GM18520 (cell line): ENCODE data around the gene RPL27.
"Not testable (repeated sequence)": the region's sequence is repeated elsewhere in the genome, so short reads cannot be mapped to it uniquely, and the experiment has no call there.

Experiments used
- ATAC-seq: cut with Tn5 transposase; IDR thresholded peaks from one replicate; pipeline ENCODE4 v1.9.1; 2021; ENCODE audit not compliant: unreplicated experiment

The RPL27 gene

GRCh38 chr17:42997984-42998938 is at the start of gene RPL27:
TSS of gene RPL27 (plus strand) at chr17:42998419. CDS start at chr17:42998751, 332 bp downstream.
- peak; percentile 96 for ATAC-seq

- ATAC-seq = no peak
Observed at GRCh38 chr17:42950044-42950783, 48.0 kb upstream of the RPL27 start.

DNA sequence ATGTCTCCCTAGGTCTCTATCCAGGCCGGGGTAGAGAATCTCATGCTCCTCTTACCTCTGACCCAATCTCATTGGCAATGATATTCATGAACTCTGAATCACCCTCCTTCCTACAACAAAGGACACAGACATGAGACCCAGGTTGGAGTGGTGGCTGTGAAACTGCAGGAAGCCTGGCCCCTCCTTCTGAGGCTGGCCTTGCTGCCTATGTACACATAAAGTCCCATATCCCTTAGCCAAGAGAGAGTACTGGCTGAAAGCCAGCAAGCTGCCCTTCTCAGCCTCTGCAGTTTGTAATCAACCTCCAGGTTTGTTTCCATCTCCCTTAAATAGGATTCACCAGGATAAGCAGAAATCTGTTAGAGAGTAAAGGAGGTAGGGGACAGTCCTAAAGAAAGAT is 44.5 kb upstream of the RPL27 start:
- no peak for ATAC-seq

- ATAC-seq = peak; percentile 80
Observed at GRCh38 chr17:42964161-42964932, 33.9 kb upstream of the RPL27 start, which contains the start of gene AARSD1. TSS of gene AARSD1 (minus strand) at chr17:42964454. CDS start at chr17:42964440, 14 bp downstream.

GRCh38 chr17:42967925-42968324 is 30.3 kb upstream of the RPL27 start:
- no peak for ATAC-seq

- no peak for ATAC-seq
Observed at GRCh38 chr17:42969001-42969581, 29.1 kb upstream of the RPL27 start.

DNA sequence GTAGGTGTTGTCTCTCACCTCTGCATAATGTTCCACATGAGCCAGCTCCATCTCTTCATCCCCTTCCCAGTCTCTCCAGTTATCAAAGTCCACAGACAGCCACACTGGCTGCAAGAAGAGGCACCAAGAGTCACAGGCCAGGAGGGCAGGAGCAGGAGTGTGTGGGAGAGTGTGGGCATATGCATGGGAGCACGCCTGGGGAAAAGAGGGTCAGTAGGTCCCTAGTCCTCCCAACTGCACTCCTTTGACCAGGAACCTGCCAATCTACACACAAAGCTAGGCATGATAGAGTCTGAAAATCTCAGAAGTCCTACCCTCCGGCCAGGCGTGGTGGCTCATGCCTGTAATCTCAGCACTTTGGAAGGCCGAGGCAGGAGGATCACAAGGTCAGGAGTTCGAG is 26.6 kb upstream of the RPL27 start:
- no peak for ATAC-seq

GRCh38 chr17:42973323-42973722 is 24.9 kb upstream of the RPL27 start:
- not testable (repeated sequence) for ATAC-seq

GRCh38 chr17:42975265-42975664 is 23.0 kb upstream of the RPL27 start:
- ATAC-seq = no peak

DNA sequence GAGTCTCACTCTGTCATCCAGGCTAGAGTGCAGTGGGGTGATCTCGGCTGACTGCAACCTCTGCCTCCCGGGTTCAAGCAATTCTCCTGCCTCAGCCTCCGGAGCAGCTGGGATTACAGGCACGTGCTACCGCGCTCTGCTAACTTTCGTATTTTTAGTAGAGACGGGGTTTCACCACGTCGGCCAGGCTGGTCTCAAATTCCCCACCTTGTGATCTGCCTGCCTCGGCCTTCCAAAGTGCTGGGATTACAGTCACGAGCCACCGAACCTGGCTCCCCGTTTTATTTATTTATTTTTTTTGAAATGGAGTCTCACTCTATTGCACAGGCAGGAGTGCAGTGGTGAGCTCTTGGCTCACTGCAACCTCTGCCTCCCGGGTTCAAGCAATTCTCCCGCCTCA is 22.5 kb upstream of the RPL27 start:
- not testable (repeated sequence) for ATAC-seq

DNA sequence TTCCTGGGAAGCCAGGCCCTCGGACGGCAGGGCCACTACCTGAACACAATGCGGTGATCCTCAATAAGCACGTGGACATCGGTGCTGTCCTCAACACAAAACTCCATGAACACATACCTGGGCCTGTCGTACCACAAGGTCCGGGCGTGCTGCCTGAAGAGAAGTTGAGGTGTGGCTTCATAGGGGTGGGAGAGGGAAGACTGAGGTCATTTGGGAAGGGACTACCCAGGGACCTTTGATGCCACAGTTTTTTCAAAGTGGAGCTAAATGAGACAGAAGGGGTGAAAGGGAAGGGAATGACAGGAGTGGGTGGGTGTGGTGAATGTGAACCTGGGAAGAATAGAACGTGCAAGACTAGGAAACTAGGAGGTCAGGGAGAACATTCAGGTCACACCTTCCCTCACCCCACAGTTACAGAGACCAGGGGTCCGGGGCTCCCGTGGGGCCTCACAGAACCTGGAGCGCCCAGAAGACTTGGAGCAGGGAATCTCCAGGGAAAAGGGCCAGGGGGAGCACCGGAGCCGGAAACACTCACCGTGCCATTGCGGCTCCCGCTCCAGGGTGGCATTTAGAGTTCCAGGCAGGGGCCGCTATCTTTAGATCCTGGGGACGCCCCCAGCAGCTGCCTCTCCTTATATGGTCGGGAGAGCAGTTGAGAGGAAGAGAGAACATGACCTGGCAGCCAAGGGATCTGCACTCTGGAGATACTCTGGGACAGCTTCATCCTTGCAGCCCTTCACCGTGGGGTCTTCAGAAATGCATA is 18.5 kb upstream of the RPL27 start, which contains the start of gene PTGES3L:
Gene PTGES3L (minus strand): TSS at position 570 of the 763 bp plus-strand sequence. CDS start 27 bp downstream, at position 543.
- ATAC-seq = peak; percentile 8

- ATAC-seq = peak; percentile 57
Observed at GRCh38 chr17:42980274-42980765, 17.9 kb upstream of the RPL27 start, which contains the start of gene RUNDC1. TSS of gene RUNDC1 (plus strand) at chr17:42980565. CDS start at chr17:42980577, 12 bp downstream.

- ATAC-seq = peak; percentile 35
Observed at GRCh38 chr17:42980766-42981397, 17.3 kb upstream of the RPL27 start.

DNA sequence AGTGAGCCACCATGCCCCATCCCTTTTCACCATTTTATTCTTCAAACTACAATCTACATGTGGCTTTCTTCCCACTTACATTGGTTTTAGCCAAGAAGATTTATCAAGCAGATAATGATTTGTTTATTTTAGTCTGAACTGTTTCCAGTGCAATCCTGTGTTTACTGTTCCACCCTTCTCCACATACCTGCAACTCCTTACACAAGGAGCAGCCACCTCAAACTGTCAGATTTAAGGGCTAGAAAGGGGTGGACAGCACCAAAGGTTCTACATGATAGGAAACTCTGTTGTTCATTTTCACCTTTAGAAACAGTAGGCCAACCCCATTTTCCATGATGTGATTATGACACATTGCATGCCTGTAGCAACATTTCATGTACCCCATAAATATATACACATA is 16.0 kb upstream of the RPL27 start:
- no peak for ATAC-seq

DNA sequence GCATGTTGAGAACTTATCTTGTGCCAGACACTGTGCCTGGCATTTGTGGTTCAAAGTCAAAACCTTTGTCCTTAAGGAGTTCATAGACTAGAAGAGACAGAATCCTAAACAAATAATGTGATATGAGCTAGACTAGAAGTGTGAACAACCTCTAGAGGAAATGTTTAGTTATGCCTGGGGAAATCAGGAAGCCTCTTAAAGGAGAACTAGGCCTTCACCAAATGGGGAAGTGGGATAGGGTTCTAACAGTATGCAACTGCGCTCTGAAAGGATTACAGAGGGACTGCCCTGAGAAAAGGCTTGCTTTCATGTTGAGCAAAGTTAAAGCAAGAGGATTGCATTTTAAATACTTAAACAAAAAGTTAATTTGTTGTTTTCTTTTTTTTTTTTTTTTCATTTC is 13.0 kb upstream of the RPL27 start:
- no peak for ATAC-seq

DNA sequence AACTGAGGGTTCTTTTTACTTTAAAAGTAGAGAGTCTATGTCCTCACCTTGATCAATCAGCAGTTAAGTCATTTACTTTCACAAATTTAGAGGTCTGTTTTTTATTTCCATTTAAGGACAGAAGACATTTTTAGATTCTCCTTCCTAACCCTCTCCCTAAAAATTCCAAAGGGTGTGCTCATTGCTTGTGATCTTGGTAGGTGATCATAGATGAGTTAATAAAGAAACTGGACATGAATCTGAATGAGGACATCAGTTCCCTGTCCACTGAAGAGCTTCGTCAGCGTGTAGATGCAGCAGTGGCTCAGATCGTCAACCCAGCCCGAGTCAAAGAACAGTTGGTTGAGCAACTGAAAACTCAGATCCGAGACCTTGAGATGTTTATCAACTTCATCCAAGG is 9.1 kb upstream of the RPL27 start:
- no peak for ATAC-seq

DNA sequence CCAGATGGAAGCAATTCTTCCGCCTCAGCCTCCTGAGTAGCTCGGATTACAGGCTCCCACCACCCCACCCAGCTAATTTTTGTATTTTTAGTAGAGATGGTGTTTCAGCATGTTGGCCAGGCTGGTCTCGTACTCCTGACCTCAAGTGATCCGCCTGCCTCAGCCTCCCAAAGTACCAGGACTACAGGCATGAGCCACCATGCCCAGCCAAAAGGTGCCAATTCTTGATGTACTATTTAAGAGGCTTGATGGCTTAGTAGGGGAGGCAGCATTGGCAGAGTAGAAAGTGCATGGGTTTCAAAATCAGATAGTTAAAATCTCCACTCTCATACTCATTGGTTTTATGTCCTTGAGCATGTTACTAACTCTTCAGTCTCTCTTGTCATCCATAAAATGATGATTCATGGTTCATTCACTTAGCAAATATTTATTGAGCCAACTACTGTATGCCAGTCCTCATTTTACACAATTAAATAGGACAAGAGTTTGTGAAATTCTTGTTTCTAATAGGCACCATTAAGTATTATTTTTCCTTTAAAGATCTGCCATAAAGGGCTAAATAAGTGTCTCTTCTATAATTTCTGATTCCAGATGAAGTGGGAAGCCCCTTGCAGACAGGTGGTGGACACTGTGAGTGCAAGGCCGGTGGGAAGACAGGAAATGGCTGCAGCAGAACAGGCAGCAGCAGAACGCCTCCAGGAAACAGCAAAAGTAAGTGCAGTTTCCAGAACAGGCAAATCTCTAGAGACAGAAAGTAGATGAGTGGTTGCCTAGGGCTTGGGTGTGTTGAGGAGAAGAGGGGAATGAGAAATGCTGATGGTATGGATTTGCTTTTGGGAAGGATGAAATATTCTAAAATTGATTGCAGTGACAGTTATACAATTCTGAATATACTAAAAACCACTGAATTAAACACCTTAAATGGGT is 8.2 kb upstream of the RPL27 start:
- no peak for ATAC-seq

GRCh38 chr17:42991471-42991870 is 6.7 kb upstream of the RPL27 start:
- ATAC-seq = no peak
